NCI-H526 treated with DMSO at 0.1 percent for 48 hours (cell line): ENCODE data around the gene GPATCH8.
"Not testable (repeated sequence)": the region's sequence is repeated elsewhere in the genome, so short reads cannot be mapped to it uniquely, and the experiment has no call there.

Source experiments
- DNase-seq: peaks from one replicate; lab custom pipeline; 2025; lab: John Stamatoyannopoulos, UW

GPATCH8 gene

DNA sequence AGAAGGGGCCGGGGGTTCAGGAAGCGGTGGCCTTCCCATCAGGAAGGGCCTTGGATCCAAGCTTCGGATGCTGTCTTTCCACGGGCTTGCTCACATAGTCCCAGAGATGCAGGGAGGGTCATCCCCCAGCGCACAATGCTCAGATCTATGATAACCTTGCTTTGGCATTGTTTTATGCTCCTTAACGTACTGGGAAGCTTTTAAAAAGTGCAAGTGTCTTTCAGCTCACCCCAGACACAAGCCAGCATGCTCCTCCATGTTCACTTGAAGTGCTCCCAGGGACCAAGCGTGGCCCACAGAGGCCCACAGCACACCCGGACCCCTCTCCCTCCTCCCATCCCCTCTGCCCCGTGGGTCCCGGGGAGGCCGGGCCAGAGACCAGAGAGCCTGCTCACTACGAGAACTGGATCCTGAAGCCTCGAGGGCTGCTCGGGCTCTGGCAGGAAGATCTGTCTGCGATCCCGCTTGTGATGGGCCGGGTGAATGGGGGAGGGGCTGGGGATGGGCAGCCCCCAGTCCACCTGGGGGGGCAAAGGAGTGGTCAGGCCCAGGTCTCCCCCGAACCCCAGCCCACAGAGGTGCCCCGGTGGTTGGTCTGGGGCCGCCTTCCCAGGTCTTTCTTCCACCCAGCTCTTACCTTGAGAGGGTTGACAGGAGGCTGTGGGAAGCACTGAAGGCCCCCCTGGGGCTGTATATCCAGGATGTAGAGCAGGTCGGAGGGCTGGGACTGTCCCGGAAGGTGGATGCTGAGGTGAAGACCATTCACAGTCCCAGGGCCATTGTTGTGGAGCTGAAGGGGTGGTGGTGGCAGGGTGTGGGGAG lies 127.8 kb downstream of the GPATCH8 start:
- no peak for DNase-seq

DNA sequence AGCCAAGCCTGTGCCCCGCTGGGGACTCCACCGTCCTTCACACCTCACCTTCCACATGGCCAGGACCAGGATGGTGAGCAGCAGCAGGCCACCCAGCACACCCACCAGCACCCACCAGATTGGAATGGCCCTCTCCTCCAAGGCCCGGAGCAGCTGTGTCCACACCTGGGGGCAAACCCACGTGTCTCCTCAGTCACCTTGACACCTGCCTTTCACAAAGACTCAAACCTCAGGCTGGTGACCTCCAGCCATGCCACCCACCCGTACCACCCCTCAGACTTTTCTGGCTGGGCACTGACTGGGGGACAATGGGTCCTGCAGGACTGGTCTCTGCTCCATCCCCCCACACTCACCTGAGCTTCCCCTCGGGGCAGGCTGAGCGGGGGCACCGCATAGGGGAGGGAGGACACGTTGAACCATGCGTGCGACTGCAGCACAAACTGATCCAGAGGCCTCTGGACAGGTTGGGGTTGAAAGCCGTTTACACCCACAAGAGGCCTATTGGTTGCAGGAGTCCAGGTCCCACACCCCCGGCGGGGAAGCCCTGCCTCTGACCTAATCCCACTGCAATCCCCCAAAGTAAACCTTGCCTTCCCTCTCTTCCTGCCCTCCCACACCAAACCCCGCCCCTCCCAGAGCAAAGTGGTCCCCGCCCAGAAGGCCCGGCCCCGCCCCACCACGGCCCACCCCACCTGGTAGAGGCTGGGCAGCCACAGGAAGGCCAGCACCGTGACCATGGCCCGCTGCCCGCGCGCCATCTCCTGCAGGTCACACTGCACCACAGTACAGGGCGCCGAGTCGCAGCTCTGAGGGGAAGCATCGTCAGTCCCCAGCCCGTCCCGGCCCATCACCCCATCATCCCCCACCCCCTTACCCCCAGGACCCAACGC lies 128.7 kb downstream of the GPATCH8 start:
- DNase-seq = no peak

DNA sequence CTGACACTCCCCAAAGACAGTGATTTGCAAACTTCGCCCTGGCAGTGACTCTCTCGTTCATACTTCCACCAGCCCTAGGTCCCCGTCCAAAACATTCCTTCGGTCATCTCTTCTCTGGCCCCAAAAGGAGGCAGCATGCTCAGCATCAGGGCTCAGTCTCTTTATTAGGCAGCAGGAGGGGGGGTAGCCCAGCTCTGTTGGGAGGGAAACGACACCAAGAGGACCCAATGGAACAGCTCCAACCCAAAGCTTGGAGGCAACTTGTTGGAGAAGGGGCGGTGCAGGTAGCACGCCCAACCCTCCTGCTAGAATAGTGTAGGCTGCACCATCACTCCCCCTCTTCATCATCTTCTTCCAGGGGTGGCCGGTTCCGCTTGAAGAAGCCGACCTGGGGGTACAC lies 131.2 kb downstream of the GPATCH8 start:
- no peak for DNase-seq

DNA sequence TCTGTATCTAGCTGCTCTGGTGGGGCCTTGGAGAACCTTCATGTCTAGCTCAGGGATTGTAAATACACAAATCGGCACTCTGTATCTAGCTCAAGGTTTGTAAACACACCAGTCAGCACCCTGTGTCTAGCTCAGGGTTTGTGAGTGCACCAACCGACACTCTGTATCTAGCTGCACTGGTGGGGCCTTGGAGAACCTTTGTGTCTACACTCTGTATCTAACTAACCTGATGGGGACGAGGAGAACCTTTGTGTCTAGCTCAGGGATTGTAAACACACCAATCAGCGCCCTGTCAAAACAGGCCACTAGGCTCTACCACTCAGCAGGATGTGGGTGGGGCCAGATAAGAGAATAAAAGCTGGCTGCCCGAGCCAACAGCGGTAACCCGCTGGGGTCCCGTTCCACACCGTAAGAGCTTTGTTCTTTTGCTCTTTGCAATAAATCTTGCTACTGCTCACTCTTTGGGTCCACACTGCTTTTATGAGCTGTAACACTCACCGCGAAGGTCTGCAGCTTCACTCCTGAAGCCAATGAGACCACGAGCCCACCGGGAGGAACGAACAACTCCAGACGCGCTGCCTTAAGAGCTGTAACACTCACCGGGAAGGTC lies 133.7 kb downstream of the GPATCH8 start:
- DNase-seq = not testable (repeated sequence)

DNA sequence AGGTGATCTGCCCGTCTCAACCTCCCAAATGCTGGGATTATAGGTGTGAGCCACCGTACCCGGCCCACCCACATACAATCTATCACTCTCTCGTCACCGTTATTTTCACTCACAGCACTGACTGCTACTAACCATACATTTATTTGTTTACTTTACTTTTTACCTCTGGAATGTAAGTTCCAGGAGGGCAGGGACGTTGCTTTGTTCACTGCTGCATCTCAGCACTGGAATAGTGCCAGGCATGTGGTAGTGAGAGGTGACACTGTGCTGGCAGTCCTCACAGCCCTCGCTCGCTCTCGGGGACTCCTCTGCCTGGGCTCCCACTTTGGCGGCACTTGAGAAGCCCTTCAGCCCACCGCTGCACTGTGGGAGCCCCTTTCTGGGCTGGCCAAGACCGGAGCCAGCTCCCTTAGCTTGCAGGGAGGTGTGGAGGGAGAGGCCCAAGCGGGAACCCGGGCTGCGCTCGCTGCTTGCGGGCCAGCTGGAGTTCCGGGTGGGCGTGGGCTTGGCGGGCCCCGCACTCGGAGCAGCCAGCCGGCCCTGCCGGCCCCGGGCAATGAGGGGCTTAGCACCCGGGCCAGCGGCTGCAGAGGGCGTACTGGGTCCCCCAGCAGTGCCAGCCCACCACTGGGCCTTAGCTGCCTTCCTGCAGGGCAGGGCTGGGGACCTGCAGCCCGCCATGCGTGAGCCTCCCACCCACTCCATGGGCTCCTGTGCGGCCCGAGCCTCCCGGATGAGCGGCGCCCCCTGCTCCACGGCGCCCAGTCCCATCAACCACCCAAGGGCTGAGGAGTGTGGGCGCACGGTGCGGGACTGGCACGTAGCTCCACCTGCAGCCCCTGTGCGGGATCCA lies 134.6 kb downstream of the GPATCH8 start:
- DNase-seq = not testable (repeated sequence)

DNA sequence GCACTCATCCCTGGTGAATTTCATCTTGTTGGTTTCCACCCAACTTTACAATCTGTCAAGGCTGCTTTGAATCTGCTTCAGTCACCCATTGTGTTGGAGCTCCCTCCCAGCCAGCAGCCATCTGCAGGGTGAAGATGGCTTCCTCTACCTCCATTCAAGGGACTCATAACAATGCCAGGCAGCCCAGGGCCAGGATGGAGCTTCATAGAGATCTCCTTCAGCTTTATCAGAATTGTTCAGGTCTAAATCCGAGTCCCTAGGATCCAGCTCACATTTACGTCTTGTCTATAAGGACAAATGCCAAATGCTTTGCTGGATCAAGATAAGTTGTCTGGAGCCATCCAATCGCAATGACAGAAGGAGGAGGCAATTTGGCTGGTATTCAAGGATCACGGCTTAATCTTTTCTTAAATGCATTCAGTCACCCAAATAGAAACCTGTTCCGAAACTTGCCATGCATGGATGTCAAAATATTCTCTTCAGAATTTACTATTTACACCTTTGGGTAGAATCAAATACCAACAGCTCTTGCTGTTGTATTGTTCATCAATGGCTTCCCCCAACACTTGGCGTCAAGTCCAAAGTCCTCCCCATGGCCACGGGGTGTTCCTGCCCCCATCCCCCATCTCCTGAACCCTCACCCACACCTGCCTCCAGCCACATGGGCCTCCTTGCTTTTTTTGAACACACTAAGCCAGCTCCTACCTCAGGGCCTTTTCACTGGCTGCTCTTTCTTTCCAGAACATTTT lies 135.8 kb downstream of the GPATCH8 start:
- no peak for DNase-seq

DNA sequence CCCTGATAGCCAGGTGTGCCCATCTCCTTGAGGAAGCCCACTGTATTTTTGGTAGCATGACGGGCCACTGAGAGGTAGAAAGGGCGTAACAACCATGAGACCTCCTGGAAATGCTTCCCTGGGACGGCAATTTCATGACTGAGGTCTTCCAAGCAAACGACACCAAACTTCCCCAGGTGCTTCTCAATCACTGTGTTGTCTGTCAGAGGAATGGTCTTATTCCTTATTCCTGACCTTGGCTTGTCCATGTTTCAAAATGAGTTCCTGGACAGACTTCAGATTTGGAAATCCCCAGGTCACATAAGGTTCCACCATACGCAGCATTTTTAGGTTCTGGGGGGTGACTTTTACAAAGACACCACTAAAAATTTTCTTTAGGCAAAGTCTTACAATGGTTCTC lies 138.2 kb downstream of the GPATCH8 start:
- not testable (repeated sequence) for DNase-seq

DNA sequence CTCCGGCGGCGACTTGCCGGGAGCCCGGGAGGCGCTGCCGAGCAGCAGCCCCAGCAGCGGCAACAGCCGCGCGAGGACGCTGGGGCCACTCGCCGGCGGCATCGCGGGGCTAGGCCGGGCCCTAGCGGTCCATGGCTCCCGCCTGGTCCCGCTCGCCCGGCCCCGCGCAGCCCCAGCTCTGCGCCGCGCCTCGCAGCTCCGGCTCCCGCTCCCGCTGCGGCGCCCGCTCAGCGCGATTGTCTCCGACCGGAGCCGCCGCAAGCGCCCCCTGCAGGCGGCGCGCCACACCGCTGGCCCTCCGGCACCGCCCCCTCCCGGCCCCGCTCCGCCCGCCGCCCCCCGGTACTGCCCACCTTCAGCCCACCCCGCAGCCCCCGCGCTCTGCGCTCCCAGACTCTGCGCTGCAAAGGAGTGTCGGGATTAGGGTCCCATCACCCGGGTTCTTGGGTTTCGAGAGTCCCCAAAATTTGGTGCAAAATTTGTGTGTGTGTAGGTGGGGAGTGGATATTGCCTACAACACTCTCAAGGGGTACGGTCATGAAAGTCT lies 139.5 kb downstream of the GPATCH8 start, which contains the start of gene FAM171A2:
Gene FAM171A2 (minus strand): TSS at position 241 of the 547 bp plus-strand sequence. CDS start 139 bp downstream, at position 102.
- peak; percentile 39 for DNase-seq

DNA sequence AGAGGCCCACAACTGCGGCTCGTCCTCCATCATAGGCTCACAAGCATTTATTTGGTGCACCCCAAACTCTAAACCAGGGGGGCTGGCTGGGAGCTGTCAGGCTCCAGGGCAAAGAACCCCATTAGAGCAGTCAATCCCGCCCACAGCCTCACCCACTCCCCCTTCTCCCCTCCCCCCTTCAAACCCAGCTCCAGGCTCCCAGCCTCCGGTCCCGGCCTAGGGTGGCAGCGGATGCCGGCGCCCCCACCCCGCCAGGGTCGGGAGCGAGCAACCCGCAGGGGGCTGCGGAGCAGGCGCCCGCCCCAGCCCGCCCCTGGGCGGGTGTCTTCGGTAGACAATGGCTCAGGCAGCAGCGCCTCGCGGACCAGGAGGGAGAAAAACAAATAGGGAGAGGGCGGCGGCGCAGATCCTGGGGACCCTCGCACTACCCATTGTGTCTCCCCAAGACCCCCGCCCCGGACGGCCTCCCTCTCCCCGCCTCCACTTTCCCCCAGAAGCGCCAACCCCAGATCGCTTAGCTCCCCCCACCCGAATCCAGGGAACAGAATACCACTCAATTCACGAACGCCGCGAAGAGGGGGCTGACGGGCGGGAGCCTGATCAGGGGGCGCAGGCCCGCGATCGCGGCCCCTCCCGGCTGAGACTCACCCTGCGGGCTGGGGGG lies 140.1 kb downstream of the GPATCH8 start:
- no peak for DNase-seq

DNA sequence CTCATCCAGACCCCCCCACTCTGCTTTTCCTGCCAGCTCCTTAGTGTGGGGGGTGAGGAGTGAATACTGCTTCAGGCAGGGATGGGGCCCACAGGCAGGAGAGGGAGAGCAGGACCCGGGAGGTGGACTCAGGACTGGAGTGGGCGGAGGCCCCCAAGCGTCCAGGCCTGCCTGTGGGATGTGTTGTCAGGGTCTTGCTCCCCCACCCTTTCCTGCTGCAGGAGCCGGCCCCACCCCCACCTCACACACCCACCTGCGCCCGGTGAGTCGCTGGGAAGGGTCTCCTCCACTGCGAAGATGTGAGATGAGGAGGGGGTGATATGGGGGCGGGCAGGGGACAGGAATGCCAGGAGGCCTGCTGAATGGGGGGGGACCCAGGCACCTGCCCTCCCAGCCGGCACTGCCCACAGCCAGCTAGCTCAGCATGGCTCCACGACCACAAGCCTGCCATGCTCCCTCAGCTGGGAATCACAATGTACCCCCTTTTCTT lies 140.7 kb downstream of the GPATCH8 start:
- no peak for DNase-seq

DNA sequence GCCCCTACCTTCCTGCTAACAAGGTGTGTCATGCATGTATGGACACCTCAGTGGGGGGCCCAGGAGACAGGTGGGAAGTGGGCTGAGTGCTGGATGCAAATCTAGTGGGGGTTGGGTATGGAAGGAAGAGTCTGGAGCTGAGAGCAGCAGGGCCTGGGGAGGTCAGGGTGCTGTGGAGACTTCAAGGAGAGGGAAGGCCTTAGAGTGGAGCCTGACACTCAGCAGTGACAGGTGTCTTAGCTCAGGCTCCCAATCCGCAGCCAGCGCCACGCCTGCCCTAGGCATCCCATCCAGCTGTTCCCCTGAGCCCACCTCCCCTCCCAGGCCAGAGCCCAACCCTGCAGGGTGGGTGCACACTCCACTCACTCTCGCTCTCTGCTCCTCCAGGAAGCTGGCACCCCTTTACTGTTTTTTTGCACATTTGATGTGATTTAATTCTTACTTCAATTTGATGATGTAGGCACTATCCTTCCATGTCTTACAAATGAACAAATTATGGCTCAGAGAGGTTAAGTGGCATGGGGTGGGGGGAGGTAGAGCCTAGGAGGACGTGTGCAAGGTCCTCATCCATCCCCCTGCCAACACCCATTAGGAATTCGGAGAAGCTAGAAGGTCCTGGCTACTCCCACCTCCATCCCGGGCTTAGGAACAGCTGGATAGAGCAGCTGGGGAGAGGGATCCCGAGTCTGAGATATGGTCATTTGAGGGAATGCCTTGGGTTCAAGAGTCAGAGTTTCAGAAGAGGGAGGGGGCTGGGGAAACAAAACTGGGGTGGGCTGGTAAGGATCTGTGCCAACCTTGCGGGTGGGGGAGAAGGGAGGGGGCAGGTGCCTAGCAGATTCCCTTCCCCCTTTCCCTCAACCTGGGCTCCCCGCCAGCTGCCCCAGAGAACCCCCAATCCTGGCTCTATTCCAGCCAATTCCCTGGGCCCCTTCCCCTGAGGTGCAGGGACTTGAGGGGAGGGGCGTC lies 141.6 kb downstream of the GPATCH8 start:
- DNase-seq = no peak

DNA sequence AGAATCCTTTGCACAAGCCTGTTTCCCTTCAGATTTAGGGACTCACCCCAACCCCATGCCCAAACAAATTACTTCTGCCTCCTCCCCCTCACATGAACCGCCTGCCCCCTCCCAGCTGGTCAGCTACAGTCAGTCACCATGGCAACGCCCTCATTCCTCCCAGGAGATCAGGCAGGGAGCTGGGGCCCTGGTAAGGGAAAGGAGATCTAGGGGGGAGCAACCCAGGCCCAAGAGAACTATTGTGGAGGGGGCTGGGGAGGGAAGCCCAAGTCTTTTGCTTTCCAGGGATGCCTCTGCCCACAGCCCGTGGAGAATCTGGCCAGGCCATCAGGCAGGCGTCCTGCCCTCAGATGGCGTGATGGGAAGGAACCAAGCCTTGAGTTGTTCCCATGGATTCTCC lies 142.4 kb downstream of the GPATCH8 start:
- no peak for DNase-seq

DNA sequence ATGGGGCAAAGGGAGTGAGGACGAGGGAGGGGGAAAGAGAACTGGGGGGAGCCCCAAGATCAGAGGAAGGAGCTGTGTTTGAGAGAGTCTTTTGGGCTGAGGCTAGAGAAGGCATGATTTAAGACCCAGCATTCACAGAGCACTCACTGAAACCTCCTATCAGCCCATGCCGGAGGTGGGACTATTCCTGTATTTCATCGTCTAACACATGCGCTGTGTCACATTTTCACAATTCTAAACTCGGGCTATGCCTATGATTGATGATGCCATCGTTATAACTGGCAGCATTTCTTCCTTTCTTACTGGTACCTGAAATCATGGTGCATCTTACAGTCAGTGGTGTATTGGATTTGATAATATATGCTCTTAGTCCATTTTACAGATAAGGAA lies 143.1 kb downstream of the GPATCH8 start:
- no peak for DNase-seq

DNA sequence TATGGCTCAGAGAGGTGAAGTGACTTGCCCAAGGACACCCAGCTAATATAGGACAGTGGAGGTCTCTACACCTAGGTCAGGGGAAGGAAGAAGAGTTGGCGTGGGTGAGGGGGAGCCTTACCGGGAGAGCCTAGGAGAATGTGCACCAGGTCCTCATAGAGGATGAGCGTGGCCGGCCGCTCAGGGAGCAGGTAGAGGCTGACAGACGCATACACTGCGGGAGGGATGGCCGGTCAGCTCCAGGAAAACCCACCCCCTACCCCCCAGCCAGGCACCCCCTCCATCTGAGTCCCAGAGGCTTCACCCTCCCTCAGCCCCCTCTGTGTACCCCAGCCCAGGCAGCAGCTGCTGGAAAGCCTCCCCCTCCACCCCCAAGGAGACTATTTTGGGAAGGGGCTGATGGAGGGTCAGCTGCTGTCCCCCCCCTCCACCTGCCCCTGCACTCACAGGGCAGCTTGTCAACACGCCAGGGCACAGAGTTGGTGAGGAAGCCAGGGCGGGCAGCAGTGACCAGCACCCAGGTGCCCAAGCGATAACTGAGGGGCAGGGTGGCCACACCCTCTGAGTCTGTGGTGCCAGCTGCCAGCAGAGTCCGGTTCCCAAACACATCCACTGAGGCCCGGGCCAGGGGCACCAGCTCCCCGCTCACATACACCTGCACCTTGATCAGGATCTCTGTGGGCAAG lies 143.6 kb downstream of the GPATCH8 start:
- no peak for DNase-seq

DNA sequence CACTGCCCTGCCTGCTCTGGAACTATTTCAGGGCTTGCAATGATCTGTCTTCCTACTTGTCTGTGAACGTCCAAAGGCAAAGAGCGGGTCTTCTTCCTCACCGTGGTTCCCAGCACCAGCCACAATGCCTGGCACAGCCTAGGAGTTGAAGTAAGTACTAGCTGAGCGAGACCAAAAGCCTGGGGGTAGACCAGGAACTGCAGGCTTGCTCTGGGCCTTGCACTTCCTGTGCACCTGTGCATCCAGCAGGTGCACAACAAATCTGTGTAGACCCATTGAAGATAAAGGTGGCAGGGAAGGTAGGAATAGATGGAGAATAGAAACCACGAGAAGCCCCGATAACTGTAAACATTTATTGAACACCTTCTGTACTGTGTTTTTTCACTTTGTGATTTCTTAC lies 144.2 kb downstream of the GPATCH8 start:
- no peak for DNase-seq

DNA sequence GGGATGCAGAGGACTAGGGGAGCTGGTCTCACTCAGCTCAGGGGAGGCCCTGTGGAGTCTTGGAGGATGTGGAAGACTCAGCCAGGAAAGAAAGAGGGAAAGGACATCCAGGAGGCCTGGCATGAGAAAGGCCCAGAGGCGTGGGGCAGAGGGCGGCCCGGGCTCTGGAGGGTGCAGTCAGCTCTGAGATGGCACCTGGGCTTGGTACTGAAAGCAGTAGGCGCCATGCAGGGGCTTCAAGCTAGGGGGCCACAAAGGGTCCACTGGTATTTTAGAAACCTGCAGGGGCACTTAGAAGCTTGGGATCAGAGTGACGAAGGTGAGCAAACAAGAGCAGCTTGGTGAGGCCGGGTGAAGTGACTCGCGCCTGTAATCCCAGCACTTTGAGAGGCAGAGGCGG lies 145.1 kb downstream of the GPATCH8 start:
- no peak for DNase-seq

DNA sequence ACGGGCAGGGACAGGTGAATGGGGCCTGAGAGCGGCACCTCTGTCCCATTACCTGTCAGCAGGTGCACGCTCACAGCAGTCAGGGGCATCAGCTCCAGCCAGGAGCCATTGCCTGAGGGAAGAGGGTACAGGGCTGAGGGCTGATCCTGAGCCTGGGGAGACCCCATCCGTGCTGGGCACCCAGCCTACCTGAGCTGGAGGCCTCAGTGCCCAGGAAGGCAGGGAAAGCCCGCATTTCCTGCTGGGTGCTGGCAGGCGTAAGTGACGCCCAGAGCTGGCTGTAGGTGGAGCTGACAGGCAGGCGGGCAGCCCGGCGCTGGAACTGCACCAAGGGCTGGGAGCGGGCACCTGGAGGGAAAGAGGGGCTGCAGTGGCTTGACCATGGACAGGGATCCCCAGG lies 147.0 kb downstream of the GPATCH8 start:
- no peak for DNase-seq

DNA sequence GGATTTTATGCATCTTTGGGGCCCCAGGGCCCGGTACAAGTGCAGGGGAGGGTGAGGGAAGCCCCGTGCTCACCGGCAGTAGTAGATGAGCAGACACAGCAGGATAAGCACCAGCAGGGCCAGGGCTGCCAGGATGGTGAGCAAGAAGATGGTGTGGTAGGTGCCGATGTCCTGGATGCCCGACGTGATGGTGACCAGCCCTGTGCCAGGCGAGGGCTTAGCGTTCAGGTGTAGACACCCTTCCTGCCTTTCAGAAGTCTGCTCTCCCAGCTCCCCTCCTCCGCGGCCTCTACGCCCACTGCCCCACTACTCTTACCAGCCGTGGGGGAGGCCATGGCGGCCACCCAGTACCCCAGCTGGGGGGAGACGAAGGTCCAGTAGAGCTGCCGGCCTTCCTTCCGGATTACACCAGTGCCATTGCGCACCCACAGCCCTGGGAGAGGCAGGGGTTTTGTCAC lies 147.5 kb downstream of the GPATCH8 start:
- DNase-seq = no peak
